ENCODE measurements around the gene LRMDA.
A peak's percentile ranks its signal among the peaks of the same experiment; 100 is the strongest.

The LRMDA gene

GRCh38 chr10:76397181-76398042 lies 966.0 kb downstream of the LRMDA start:
- TF ChIP-seq CTCF (conservative IDR thresholded peaks at IDR 0.05; ENCODE audit: low read length), result no peak
- peak; percentile 47 for DNase-seq (ENCODE audit: low read depth)
- no peak overlapping the region for H3K4me3 ChIP-seq (ENCODE audit: low read length)

- TF ChIP-seq CTCF (conservative IDR thresholded peaks at IDR 0.05; ENCODE audit: low read length), result no peak
- no peak overlapping the region for H3K4me3 ChIP-seq (ENCODE audit: low read length)
- peak; percentile 23 for DNase-seq (ENCODE audit: low read depth)
Observed at GRCh38 chr10:76398043-76398710, 966.8 kb downstream of the LRMDA start.

- no peak overlapping the region for H3K4me3 ChIP-seq (ENCODE audit: low read length)
- DNase-seq (ENCODE audit: low read depth), result no peak
- TF ChIP-seq CTCF (conservative IDR thresholded peaks at IDR 0.05; ENCODE audit: low read length), result no peak
Observed at GRCh38 chr10:76399226-76399625, 967.8 kb downstream of the LRMDA start.

GRCh38 chr10:76401006-76401405 lies 969.6 kb downstream of the LRMDA start:
- DNase-seq (ENCODE audit: low read depth), result peak; percentile 30
- no peak for TF ChIP-seq CTCF (conservative IDR thresholded peaks at IDR 0.05; ENCODE audit: low read length)
- H3K4me3 ChIP-seq (ENCODE audit: low read length), result no peak overlapping the region

- no peak overlapping the region for H3K4me3 ChIP-seq (ENCODE audit: low read length)
- DNase-seq (ENCODE audit: low read depth), result peak; percentile 79
- TF ChIP-seq CTCF (conservative IDR thresholded peaks at IDR 0.05; ENCODE audit: low read length), result no peak
Observed at GRCh38 chr10:76403912-76404311, 972.5 kb downstream of the LRMDA start.

- no peak overlapping the region for H3K4me3 ChIP-seq (ENCODE audit: low read length)
- DNase-seq (ENCODE audit: low read depth), result no peak
- no peak for TF ChIP-seq CTCF (conservative IDR thresholded peaks at IDR 0.05; ENCODE audit: low read length)
Observed at GRCh38 chr10:76404531-76404930, 973.1 kb downstream of the LRMDA start.

- no peak for TF ChIP-seq CTCF (conservative IDR thresholded peaks at IDR 0.05; ENCODE audit: low read length)
- H3K4me3 ChIP-seq (ENCODE audit: low read length), result no peak overlapping the region
- peak; percentile 40 for DNase-seq (ENCODE audit: low read depth)
Observed at GRCh38 chr10:76405922-76406321, 974.5 kb downstream of the LRMDA start.

Measured in AG10803 (cell line).